ENCODE data around the gene LRRK2.
"Not testable (repeated sequence)": the region's sequence is repeated elsewhere in the genome, so short reads cannot be mapped to it uniquely, and the experiment has no call there.

LRRK2 gene

DNA sequence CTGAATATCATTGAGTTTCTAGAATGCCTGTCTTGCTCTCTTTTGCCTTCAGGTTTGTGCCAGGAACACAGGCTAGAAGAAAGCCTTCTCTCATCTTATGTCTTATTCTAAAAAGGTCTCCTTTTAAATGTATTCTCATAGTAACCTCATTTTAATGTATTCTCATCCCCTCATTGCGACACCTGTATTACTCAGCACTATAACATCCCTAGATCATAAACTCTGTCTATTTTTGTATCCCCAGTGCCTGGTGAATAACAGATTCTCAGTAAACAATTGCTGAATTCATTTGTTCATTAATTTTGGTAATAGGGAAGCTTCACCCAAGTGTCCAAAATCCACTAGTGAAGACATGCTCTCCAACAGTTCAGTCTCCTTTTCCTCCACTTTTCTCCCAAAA lies 8.8 kb upstream of the LRRK2 start:
- no peak for DNase-seq

DNA sequence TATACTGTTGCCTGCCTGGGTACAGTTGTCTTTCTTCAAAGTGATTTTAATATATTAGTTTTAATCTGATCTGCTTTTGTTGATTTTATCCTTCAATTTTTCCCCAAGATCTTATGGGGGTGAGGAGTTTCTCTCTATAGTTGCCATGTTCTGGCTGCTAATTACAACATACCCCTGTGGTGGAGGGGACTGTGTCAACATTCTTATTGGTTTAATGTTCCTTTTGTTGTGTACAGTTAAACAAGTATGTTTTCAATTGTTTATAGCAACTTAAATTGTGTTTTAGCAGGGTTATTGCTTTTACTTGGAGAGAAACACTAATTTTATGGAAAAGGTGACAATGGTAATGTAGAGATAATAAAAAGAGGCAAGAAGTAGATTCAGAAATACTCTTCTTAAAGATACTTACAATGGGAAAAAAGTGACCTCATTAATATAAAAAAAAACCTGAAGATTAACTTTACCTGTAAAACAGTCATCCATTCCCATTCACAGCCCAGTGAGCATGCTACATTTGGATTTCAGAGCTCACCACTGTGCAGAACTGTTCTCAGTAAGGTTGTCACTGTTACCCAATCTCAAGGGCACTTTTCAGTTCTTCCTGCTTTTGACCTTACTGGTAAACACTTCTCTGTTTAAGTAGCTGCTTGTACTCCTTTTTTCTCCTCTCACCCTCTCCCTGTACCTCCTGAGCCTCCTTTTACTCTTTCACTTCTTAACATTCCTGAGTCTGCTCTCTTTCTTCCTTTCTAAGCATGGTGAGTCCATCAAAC lies 8.1 kb upstream of the LRRK2 start:
- no peak for DNase-seq

- DNase-seq = no peak
Measured at GRCh38 chr12:40219760-40220159, 5.0 kb upstream of the LRRK2 start.

- no peak for DNase-seq
Measured at GRCh38 chr12:40222247-40222646, 2.5 kb upstream of the LRRK2 start.

DNA sequence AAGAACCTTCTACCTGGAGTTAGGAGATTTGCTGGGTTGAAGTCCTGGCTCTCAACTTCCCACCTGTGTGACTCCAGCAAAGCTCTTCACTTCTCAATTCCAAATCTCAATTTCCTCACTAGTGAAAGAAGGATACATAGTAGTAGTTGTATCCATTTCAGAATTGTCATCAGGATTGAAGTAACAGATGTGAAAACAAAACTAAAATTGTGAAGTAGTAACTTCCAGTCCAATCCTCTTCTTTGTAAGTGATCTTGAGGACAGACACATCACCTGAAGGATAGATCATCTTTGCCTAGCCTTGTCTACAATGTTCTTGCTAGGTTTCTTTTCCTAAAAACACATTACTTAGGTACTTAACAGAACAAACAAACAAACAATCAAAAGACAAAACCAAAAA lies 1.2 kb upstream of the LRRK2 start:
- no peak for DNase-seq

- no peak for DNase-seq
Measured at GRCh38 chr12:40225337-40225983, 663 bp downstream of the LRRK2 start.

DNA sequence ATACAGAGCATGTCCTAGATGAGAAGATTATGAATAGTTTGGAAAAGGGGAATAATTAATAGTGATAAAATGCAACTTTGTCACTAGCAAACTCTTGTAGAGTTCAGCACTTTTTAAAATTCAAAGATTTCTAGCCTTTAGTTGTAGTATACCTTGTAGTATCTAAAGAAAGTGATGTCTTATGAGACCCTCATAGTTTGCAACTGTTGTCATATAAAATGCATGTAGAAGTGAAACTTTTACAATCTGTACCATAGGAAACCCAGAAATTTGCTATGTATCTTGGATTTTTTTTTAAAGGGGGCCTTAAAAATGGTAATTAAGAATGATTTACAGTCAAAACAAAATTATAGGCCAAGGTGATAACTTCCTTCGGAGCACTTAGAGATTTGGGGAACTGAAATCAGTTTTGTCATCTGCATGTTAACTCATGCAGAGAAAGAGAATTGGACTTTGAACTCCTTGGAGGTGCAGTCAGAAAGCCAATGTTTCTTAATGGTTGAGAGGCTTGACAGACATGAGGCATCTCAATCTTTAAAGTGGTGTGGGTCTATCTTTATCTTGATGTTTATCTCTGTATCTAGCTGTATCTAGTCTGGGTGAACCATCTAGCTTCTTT lies 1.3 kb downstream of the LRRK2 start:
- DNase-seq = no peak

- no peak for DNase-seq
Measured at GRCh38 chr12:40226705-40227104, 1.9 kb downstream of the LRRK2 start.

GRCh38 chr12:40227447-40227846 lies 2.6 kb downstream of the LRRK2 start:
- no peak for DNase-seq

DNA sequence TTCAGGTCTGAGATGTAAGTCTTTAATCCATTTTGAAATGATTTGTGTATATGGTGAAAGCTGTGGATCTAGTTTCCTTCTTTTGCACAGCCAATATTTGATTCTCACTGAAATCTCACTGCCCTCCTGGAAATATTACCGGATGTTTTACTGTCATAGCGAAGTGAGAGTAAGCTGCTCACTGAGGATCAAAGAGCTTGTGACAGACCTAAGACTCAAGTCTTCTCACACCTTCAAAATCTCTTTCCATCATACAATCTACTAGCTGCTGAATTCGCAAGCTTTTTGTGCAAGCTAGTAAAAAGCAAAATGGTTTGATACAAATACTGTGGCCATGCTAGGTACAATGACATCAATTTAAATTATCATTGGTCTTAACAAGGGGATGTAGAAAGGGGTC lies 3.9 kb downstream of the LRRK2 start:
- DNase-seq = no peak

- DNase-seq = no peak
Measured at GRCh38 chr12:40229690-40230651, 5.2 kb downstream of the LRRK2 start.

GRCh38 chr12:40232602-40233001 lies 7.8 kb downstream of the LRRK2 start:
- no peak for DNase-seq

GRCh38 chr12:40233741-40234367 lies 9.1 kb downstream of the LRRK2 start:
- no peak for DNase-seq

- no peak for DNase-seq
Measured at GRCh38 chr12:40236357-40236850, 11.6 kb downstream of the LRRK2 start.

GRCh38 chr12:40238266-40238902 lies 13.6 kb downstream of the LRRK2 start:
- DNase-seq = no peak

DNA sequence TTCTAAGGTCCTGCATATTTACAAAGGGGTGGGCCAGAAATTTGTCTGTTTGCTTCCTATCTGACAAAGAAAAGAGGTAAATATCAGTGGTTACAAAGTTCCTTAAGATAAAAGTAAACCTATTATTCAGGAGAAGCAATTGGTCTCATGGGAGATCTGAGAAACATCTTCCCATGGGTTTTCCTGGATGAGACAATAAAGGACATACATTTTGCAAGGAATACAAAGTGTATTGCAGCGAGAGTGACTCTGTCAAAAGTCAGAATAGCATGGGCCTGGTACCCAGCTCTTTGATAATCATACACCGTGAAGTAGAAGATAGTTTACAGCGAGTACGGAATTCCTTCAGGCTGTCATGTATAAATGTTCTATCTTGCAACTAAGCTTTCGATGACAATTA lies 14.2 kb downstream of the LRRK2 start:
- DNase-seq = no peak

DNA sequence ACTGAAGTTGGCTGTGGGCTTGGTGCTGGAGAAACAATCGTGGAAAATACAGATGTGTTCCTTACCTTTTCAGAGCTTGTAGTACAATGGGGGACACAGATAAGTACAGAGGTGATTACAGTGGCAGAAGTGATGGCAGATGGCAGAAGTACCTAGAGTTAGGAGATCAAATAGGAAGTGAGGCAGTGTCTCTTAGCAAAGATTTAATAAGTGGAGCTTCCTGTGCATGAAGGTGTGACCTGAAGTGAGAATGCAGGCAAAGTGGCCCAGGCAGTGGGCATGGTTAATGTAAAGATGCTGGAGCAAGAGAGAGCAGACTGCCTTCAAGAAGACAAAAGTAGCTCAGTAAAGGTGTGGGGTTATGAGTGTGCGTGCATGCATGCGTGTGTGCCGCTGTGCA lies 16.0 kb downstream of the LRRK2 start:
- no peak for DNase-seq

DNA sequence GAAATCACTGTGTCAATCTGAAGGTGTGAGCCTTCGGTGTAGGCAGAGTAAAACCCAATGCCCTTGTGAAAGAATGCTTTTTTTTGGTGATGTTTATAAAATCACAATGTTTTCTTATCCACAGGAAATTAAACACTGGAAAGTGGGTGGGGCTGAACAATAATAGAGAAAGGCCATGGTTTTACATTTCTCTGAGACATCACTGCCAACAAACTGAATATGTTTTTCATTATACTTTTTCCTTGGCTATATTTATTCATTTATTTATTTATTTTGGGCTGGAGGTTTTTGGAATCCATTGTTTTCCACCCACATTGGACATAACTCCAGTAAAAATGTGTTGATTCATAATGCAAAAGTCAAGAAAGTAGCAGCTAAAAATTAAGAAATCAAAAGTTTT lies 16.9 kb downstream of the LRRK2 start:
- no peak for DNase-seq

- DNase-seq = not testable (repeated sequence)
Measured at GRCh38 chr12:40244526-40245156, 19.8 kb downstream of the LRRK2 start.

DNA sequence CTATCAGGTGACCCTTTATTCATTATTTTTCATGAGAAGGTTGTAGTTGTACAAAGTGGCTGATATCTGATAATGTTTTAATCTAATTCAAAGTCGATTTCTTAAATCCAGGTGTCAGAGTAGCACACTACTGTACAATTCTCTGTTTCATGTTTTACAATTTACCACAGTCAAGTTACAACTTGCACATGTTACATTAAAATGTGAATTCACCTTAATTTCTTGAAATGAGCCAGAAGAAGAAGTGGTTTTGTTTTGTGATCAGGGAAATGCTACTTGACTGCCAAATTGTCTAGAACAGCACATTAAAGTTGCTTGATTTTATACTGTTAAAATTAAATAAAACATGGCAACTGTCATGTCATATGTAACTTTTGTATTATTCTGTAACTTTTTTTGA lies 23.2 kb downstream of the LRRK2 start:
- no peak for DNase-seq

- no peak for DNase-seq
Measured at GRCh38 chr12:40248585-40249297, 23.9 kb downstream of the LRRK2 start.

All from islet precursor cell (in vitro differentiated cells).